HepG2 (cell line): ENCODE results near the gene TBC1D25.

ENCODE experiments used
- FOXA1 ChIP-seq, 2 experiments: fragments of 450-650 bp in 1 of 2; sonication (generic) in 1 of 2; formaldehyde crosslinking in 1 of 2; IDR thresholded peaks; 2 replicates each; pipeline versions ENCODE4 v1.4.0 to v1.6.1; 2016 to 2020; ENCODE audit warnings: missing genetic modification reagents in 1 of 2
- MAFK ChIP-seq, 2 experiments: IDR thresholded peaks in 1 of 2; conservative IDR thresholded peaks in 1 of 2; 2 replicates each; pipeline ENCODE4 v1.6.1; 2011; ENCODE audit warnings: improper control_type of control experiment in 2 of 2, low read length in 2 of 2
- POLR2A ChIP-seq, 2 experiments: IDR thresholded peaks; 2 replicates each; pipeline ENCODE4 v1.6.1; 2011; ENCODE audit warnings: low read depth in 2 of 2, low read length in 2 of 2, mild to moderate bottlenecking in 1 of 2, moderate library complexity in 1 of 2; ENCODE audit not compliant: insufficient read depth in 1 of 2
- ZNF501 ChIP-seq: sonication (generic); formaldehyde crosslinking; IDR thresholded peaks from 2 replicates; pipeline ENCODE4 v1.5.1; 2020; ENCODE audit warnings: mild to moderate bottlenecking, moderate library complexity, missing genetic modification reagents

- TF ChIP-seq POLR2A (IDR thresholded peaks at IDR 0.05; ENCODE audit: insufficient read depth in 1 of 2, low read depth in 2 of 2, low read length in 2 of 2) (no peak), ZNF501 (CRISPR knock-in tag) (no peak), MAFK (conservative IDR thresholded peaks at IDR 0.05 in 1 of 2, IDR thresholded peaks at IDR 0.05 in 1 of 2; ENCODE audit: low read length in 2 of 2) (no peak), FOXA1 (IDR thresholded peaks at IDR 0.05) (no peak), FOXA1 (CRISPR knock-in tag; IDR thresholded peaks at IDR 0.05) (no peak)
Observed at GRCh38 chrX:48558271-48558670, 18.8 kb downstream of the TBC1D25 start.
